GM21526 (cell line): ENCODE measurements around the gene GKN2.
"Not testable (repeated sequence)": the region's sequence is repeated elsewhere in the genome, so short reads cannot be mapped to it uniquely, and the experiment has no call there.

ENCODE experiments used
- ATAC-seq: cut with Tn5 transposase; IDR thresholded peaks from one replicate; pipeline ENCODE4 v1.9.1; 2021; ENCODE audit warnings: moderate library complexity; ENCODE audit not compliant: unreplicated experiment, low FRiP score

The GKN2 gene

GRCh38 chr2:68900496-68901198 lies 52.0 kb downstream of the GKN2 start:
- no peak for ATAC-seq

- ATAC-seq, result not testable (repeated sequence)
These were observed 56.7 kb downstream of the GKN2 start for GRCh38 chr2:68895981-68896380.
